Ramos (cell line): ENCODE results near the gene TTC7B.

Experiments used
- in situ Hi-C: fragments of 300-500 bp; cut with MboI; formaldehyde crosslinking; loops from one replicate; pipeline ENCODE4 v1.14.3; 2022; ENCODE audit warnings: low sequenced_read_pairs; ENCODE audit not compliant: unreplicated experiment

The TTC7B gene

DNA sequence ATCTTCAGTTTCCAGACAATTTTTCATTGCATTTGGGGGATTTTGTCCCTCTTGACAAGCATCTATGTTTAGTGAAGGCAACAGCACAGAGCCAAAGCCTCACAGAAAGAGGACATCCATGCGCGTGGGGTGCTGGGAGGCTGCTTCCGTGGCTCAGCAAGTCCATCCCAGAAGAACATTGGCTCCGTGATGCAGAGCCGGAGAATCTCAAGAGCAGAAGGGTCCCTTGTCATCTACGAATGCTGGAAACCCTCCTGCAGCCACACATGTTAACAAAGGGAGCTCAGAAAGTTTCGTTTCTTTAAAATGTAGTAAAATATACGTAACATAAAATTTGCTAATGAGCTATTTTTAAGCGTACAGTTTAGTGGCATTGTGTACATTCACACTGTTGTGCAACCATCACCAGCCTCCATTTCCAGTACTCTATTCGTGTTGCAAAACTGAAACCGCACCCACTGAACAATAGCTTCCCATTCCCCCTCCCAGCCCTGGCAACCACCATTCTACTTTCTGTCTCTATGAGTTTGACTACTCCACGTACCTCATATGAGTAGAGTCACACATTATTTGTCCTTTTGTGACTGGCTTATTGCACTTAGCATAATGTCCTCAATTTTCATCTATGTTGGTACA is 185.9 kb downstream of the TTC7B start:
- in situ Hi-C loops, result no loop called here

- in situ Hi-C loops, result no loop called here
Measured at GRCh38 chr14:90629471-90629870, 186.8 kb downstream of the TTC7B start.

- in situ Hi-C loops, result no loop called here
Measured at GRCh38 chr14:90628825-90629224, 187.4 kb downstream of the TTC7B start.

DNA sequence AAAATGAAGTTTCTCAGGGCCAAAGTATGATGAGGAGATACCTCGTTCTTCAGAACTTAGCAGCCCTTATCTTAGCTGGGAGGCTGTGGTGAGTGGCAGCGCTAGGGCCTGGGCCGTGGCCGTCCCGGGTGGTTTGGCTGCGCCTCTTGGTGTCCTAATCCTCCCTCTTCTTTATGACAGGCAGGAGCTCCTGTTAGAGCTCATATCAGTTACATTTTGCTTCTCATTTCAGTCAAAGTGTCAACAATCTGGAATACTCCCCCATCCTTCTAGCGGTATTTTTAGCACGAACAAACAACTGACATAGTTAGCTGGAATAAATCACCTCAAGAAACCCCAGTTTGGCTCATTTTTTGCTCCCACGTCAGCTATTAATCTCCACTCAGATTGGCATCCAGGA is 188.8 kb downstream of the TTC7B start:
- in situ Hi-C loops, result no loop called here

GRCh38 chr14:90626550-90626949 is 189.7 kb downstream of the TTC7B start:
- in situ Hi-C loops, result no loop called here

- in situ Hi-C loops, result no loop called here
Measured at GRCh38 chr14:90625445-90625844, 190.8 kb downstream of the TTC7B start.

DNA sequence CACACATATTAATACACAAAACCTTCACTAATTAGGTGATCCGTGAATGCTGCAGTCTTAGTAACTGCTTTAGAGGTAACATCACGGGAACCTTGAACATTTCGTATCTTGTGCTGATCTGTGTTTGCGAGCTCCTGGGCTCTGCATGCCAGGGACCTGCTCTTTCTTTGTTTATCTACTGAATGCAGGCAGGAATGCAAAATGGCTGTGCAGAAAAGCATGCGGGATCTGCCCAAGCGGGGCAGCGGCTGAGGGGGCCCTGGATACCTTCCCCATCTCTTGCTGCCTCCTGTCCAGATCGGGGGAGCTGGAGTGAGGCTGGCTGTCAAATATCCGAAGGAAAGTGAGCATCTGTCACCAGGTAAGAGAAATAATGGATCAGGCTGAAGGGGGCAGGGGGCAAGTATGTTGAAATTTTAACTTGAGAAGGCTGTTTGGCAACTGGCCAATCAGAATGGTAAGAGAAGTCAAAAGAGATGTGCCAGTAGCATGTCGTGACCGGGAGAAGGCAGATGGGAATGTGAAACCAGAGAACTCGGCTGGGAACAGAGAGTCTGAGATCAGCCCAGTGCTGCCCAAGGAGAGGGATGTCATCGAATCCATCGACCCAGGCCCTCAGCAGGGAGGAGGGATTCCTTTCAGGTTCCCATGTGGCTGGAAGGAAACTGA is 191.4 kb downstream of the TTC7B start:
- in situ Hi-C loops, result no loop called here

- in situ Hi-C loops, result no loop called here
Measured at GRCh38 chr14:90624227-90624626, 192.0 kb downstream of the TTC7B start.

DNA sequence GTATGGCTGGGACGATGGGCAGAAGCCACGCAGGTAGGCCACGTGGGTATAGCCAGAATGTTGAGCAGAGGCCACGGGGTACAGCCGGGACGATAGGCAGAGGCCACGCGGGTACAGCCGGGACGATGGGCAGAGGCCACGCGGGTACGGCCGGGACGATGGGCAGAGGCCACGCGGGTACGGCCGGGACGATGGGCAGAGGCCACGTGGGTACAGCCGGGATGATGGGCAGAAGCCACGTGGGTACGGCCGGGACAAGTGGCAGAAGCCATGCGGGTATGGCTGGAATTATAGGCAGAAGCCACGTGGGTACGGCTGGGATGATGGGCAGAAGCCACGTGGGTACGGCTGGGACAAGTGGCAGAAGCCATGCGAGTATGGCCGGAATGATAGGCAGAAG is 195.0 kb downstream of the TTC7B start:
- in situ Hi-C loops, result no loop called here

- in situ Hi-C loops, result no loop called here
Measured at GRCh38 chr14:90620568-90621077, 195.6 kb downstream of the TTC7B start.

- in situ Hi-C loops, result no loop called here
Measured at GRCh38 chr14:90619911-90620310, 196.3 kb downstream of the TTC7B start.

- in situ Hi-C loops, result no loop called here
Measured at GRCh38 chr14:90617961-90618360, 198.3 kb downstream of the TTC7B start.

DNA sequence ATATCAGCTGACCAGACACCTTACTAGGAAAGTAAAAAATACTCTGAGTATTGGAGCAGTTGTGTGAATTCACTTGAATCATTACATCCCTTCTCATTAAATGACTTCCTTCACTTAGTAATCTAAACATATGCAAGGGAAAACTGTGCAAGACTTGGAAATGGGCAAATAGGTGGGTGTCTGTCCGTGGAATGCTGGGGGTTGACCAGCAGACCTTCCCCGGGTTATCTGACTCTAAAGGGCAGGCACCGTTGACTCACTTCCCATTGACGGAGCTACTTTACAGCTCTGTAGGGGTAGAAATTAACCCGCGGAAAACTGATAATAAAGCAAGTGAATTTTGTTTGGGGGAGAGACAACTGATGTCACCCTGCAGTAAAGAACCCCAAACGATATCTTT is 199.3 kb downstream of the TTC7B start:
- in situ Hi-C loops, result no loop called here

- in situ Hi-C loops, result no loop called here
Measured at GRCh38 chr14:90616313-90616712, 199.9 kb downstream of the TTC7B start.

- in situ Hi-C loops, result no loop called here
Measured at GRCh38 chr14:90615517-90616060, 200.6 kb downstream of the TTC7B start.

DNA sequence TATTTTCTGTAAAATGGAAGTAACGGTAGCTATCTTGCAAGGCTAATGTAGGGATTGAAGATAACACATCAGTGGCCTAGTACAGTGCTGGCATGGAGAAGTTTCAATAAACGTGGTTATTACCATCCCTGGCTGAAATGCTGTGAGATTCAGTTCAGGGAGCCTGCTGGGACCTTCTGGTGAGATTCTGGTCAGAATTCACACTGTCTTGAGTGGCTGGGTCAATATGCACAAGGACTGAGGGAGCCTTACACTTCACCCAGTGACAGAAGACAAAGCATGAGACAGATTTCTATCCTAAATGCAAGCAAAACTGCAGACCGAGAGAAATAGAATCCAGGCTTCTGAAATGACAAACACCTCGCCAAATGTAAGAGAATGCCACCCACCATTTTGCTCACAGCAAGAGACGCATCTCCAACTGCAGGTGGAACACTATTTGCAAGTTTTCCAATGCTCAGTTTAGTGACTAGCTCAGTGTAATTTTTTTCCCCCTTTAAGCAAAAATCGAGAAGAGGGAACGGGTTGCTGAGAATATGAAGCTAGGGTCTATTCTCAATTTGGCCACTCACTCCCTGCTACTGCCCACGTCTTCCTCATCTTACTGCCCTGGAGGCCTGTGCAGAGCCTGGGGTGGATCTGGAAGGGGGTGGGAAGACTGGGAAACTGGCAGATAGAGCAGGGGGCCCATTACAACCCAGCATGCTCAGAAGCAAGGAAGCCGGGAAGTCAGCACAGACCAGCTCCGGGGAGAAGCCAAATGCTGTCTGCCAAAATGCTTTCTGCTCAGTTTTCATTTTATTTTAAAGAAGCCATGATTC is 201.3 kb downstream of the TTC7B start:
- in situ Hi-C loops, result no loop called here

DNA sequence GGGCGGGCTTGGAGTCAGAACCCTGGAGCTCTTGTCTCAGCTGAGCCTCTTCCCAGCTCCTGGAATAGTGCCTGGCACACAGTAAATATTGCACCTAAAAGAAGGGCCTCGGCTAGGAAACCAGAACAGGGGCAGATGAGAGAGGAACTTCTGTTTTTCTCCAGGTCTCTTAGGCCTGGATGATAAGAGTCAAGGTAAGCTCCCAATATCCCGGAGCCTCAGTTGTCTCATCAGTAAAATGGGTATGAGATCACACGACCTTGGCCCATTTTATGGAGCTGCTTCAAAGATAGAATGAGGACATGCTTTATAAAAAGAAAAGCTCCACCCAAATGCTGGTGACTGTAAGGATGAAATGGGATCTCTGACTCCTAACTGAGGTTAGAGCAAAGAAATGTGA is 202.2 kb downstream of the TTC7B start:
- in situ Hi-C loops, result no loop called here

DNA sequence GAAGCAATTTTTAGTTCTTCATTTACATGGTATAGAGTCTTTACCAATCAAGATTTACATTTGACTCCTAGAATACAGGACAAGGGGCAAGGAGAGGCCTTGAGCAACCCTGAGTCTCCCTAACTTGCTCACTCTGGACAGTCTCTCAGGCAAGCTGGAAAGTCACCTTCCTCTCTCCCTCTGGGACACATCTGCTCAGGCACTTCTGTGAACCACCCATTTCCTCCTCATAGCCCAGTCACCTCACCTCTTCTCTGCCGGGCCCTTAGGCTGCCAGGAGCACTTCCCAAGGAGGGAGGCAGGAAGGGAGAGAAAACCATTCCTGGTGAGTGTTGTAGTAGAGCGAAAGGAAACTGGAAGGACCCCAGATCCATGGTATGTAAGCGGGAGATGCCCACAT is 202.8 kb downstream of the TTC7B start:
- in situ Hi-C loops, result no loop called here

DNA sequence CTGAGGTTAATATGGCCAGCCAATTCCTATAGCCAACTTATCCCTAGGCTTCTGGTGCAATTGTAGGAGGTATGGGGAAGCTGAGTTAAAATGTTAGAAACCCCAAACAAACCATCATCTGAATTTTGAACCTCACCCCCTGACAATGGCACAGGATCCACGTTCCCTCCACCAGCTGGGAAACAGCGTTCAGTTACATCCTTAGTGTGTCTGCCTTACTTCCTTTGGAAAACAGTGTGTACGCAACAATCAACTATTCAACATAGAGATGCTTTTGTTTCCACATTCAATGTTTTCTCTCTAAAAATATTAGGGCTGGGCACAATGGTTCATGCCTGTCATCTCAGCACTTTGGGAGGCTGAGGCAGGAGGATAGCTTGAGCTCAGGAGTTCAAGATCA is 203.4 kb downstream of the TTC7B start:
- in situ Hi-C loops, result no loop called here

GRCh38 chr14:90611936-90612335 is 204.3 kb downstream of the TTC7B start:
- in situ Hi-C loops, result no loop called here

GRCh38 chr14:90611501-90611900 is 204.7 kb downstream of the TTC7B start:
- in situ Hi-C loops, result no loop called here
